Adipose tissue (tissue), 3 donors: ENCODE data around the gene TMED5. TPM values are rescaled to one million over a fixed set of nuclear protein-coding genes. Genes with fewer than 3 reads are reported as not detected.
"Not testable (repeated sequence)": the region's sequence is repeated elsewhere in the genome, so short reads cannot be mapped to it uniquely, and the experiment has no call there.

Source experiments
- H3K27ac ChIP-seq: one replicate; pipeline ENCODE4 v1.5.1; 2013; ENCODE audit warnings: low read depth, low read length
- WGBS, 3 donors: extraction: QIAGEN DNeasy Blood & Tissue Kit; methylation state at CpG; one replicate each; pipeline ENCODE4 v1.1.7; 2013; 5-methylcytosine and 5-hydroxymethylcytosine counted together
- polyA plus RNA-seq, 3 donors: library from polyadenylated mRNA; stranded (reverse); fragments of 200-250 nt; gene quantifications; one replicate each; pipeline ENCODE4 v1.2.3, GENCODE V29; 2013
- donor health status: healthy with polysubstance abuse.
- donor health status: Bipolar disorder and iron deficiency.
- donor health status: healthy.

The TMED5 gene
- polyA plus RNA-seq, 3 donors = 14.7 to 46.4 (median 15.9) TPM

- WGBS, 3 donors = 21 to 37% (median 26%) methylated on average over 5 of the region's 5 CpGs
- no peak overlapping the region for H3K27ac ChIP-seq
Measured at GRCh38 chr1:93178418-93178817, 1.8 kb downstream of the TMED5 start.

GRCh38 chr1:93177991-93178390 lies 2.2 kb downstream of the TMED5 start:
- 34 to 55% (median 34%) methylated on average over 4 of the region's 4 CpGs for WGBS, 3 donors
- H3K27ac ChIP-seq = no peak overlapping the region

GRCh38 chr1:93174638-93175037 lies 5.6 kb downstream of the TMED5 start:
- 98 to 99% (median 98%) methylated on average over 3 of the region's 3 CpGs for WGBS, 3 donors
- not testable (repeated sequence) for H3K27ac ChIP-seq

- no peak overlapping the region for H3K27ac ChIP-seq
- 21 to 45% (median 42%) methylated on average over 1 of the region's 1 CpG for WGBS, 3 donors
Measured at GRCh38 chr1:93172778-93173177, 7.4 kb downstream of the TMED5 start.

GRCh38 chr1:93171549-93172034 lies 8.6 kb downstream of the TMED5 start:
- WGBS, 3 donors = 30 to 77% (median 61%) methylated on average over 1 of the region's 1 CpG
- H3K27ac ChIP-seq = no peak overlapping the region

GRCh38 chr1:93170141-93170678 lies 10.0 kb downstream of the TMED5 start:
- WGBS, 3 donors = 96 to 98% (median 97%) methylated on average over 25 to 36 of the region's 36 CpGs
- H3K27ac ChIP-seq = not testable (repeated sequence)

- H3K27ac ChIP-seq = no peak overlapping the region
Measured at GRCh38 chr1:93167006-93167405, 13.2 kb downstream of the TMED5 start.

GRCh38 chr1:93165895-93166294 lies 14.3 kb downstream of the TMED5 start:
- 93 to 100% (median 97%) methylated on average over 1 of the region's 1 CpG for WGBS, 3 donors

GRCh38 chr1:93164816-93165215 lies 15.4 kb downstream of the TMED5 start:
- WGBS, 3 donors = 62 to 91% (median 63%) methylated on average over 2 of the region's 2 CpGs
- H3K27ac ChIP-seq = no peak overlapping the region

More at GRCh38 chr1:93165895-93166294, 14.3 kb downstream of the TMED5 start:
- H3K27ac ChIP-seq = not testable (repeated sequence)

- H3K27ac ChIP-seq = not testable (repeated sequence)
- 97 to 98% (median 97%) methylated on average over 8 of the region's 8 CpGs for WGBS, 3 donors
Measured at GRCh38 chr1:93163314-93163713, 16.9 kb downstream of the TMED5 start.

- no peak overlapping the region for H3K27ac ChIP-seq
- 61 to 81% (median 70%) methylated on average over 2 of the region's 2 CpGs for WGBS, 3 donors
Measured at GRCh38 chr1:93159337-93159736, 20.9 kb downstream of the TMED5 start.

- 37 to 80% (median 65%) methylated on average over 3 of the region's 3 CpGs for WGBS, 3 donors
- H3K27ac ChIP-seq = no peak overlapping the region
Measured at GRCh38 chr1:93155335-93155734, 24.9 kb downstream of the TMED5 start.

- H3K27ac ChIP-seq = no peak overlapping the region
Measured at GRCh38 chr1:93154898-93155297, 25.3 kb downstream of the TMED5 start.

- H3K27ac ChIP-seq = no peak overlapping the region
- WGBS, 3 donors = 90 to 94% (median 90%) methylated on average over 2 of the region's 2 CpGs
Measured at GRCh38 chr1:93152835-93153234, 27.4 kb downstream of the TMED5 start.

- H3K27ac ChIP-seq = no peak overlapping the region
Measured at GRCh38 chr1:93151474-93151873, 28.7 kb downstream of the TMED5 start.

- H3K27ac ChIP-seq = no peak overlapping the region
- WGBS, 3 donors = 34 to 43% (median 42%) methylated on average over 1 of the region's 1 CpG
Measured at GRCh38 chr1:93150729-93151128, 29.5 kb downstream of the TMED5 start.

- no peak overlapping the region for H3K27ac ChIP-seq
- 35 to 63% (median 59%) methylated on average over 7 of the region's 7 CpGs for WGBS, 3 donors
Measured at GRCh38 chr1:93148001-93148400, 32.2 kb downstream of the TMED5 start.

GRCh38 chr1:93143769-93144168 lies 36.4 kb downstream of the TMED5 start:
- H3K27ac ChIP-seq = no peak overlapping the region
- 89 to 98% (median 97%) methylated on average over 4 of the region's 4 CpGs for WGBS, 3 donors

- H3K27ac ChIP-seq = no peak overlapping the region
- 72 to 80% (median 79%) methylated on average over 1 of the region's 1 CpG for WGBS, 3 donors
Measured at GRCh38 chr1:93143136-93143535, 37.1 kb downstream of the TMED5 start.

- WGBS, 3 donors = 97 to 99% (median 97%) methylated on average over 2 of the region's 2 CpGs
- H3K27ac ChIP-seq = no peak overlapping the region
Measured at GRCh38 chr1:93142161-93142560, 38.1 kb downstream of the TMED5 start.

GRCh38 chr1:93140106-93140505 lies 40.1 kb downstream of the TMED5 start:
- no peak overlapping the region for H3K27ac ChIP-seq
- 77 to 95% (median 78%) methylated on average over 1 of the region's 1 CpG for WGBS, 3 donors
